Glutamatergic neuron (in vitro differentiated cells): ENCODE results near the gene TSEN54. TPM values are rescaled to one million over a fixed set of nuclear protein-coding genes. Genes with fewer than 3 reads are reported as not detected.

Source experiments
- DNase-seq: peaks from one replicate; pipeline ENCODE4 v3.0.0; 2022
- H3K27ac Mint-ChIP-seq: one replicate; pipeline ENCODE4 v1.8.0; 2020; ENCODE audit warnings: mild to moderate bottlenecking, mixed read lengths, inconsistent platforms; ENCODE audit not compliant: unreplicated experiment
- H3K27me3 Mint-ChIP-seq: one replicate; pipeline ENCODE4 v1.8.0; 2020; ENCODE audit warnings: mild to moderate bottlenecking, moderate library complexity, mixed read lengths, inconsistent platforms; ENCODE audit not compliant: unreplicated experiment
- H3K36me3 Mint-ChIP-seq: one replicate; pipeline ENCODE4 v1.8.0; 2020; ENCODE audit warnings: mild to moderate bottlenecking, mixed read lengths, inconsistent platforms; ENCODE audit not compliant: unreplicated experiment
- H3K4me1 Mint-ChIP-seq: one replicate; pipeline ENCODE4 v1.8.0; 2020; ENCODE audit warnings: mild to moderate bottlenecking, low read depth, mixed read lengths, inconsistent platforms; ENCODE audit not compliant: unreplicated experiment
- H3K4me3 Mint-ChIP-seq: one replicate; pipeline ENCODE4 v1.8.0; 2020; ENCODE audit warnings: mild to moderate bottlenecking, mixed read lengths, inconsistent platforms; ENCODE audit not compliant: unreplicated experiment
- H3K9me3 Mint-ChIP-seq: one replicate; pipeline ENCODE4 v1.8.0; 2020; ENCODE audit warnings: mild to moderate bottlenecking, moderate library complexity, mixed read lengths, inconsistent platforms; ENCODE audit not compliant: unreplicated experiment
- CTCF ChIP-seq: fragments of 200-600 bp; sonication (generic); IDR thresholded peaks from one replicate; pipeline ENCODE4 v1.5.0; 2021; ENCODE audit not compliant: partially characterized antibody, unreplicated experiment
- total RNA-seq: library from RNA; stranded (reverse); fragmentation: NEBNext Ultra II Directional; extraction: Animal tissue kit (Norgen Biotek cat#: 25700); gene quantifications from one replicate; pipeline ENCODE4 v1.2.1, GENCODE V29; 2021; ENCODE audit not compliant: unreplicated experiment

TSEN54 gene
- total RNA-seq, 1 donor from 2014 or later = 26.6 TPM

GRCh38 chr17:75553295-75554110 lies 37.2 kb downstream of the TSEN54 start:
- H3K4me1 Mint-ChIP-seq = no peaks in the 10 kb centered on the region
- no peaks in the 10 kb centered on the region for H3K27me3 Mint-ChIP-seq
- no peak for TF ChIP-seq CTCF
- no peak for DNase-seq
- H3K27ac Mint-ChIP-seq = no peak overlapping the region
- no peaks in the 10 kb centered on the region for H3K9me3 Mint-ChIP-seq
- H3K4me3 Mint-ChIP-seq = no peak overlapping the region
- H3K36me3 Mint-ChIP-seq = no peaks in the 10 kb centered on the region

GRCh38 chr17:75555679-75556153 lies 39.4 kb downstream of the TSEN54 start:
- Mint-ChIP-seq H3K4me1 (no peaks in the 10 kb centered on the region), H3K27ac (no peak overlapping the region), H3K27me3 (peaks cover 2% of the 10 kb centered on the region), H3K36me3 (no peaks in the 10 kb centered on the region), H3K9me3 (no peaks in the 10 kb centered on the region), H3K4me3 (no peak overlapping the region)
- DNase-seq = no peak
- no peak for TF ChIP-seq CTCF

GRCh38 chr17:75557075-75557851 lies 40.9 kb downstream of the TSEN54 start:
- Mint-ChIP-seq H3K9me3 (no peaks in the 10 kb centered on the region), H3K4me3 (no peak overlapping the region), H3K27ac (no peak overlapping the region), H3K4me1 (no peaks in the 10 kb centered on the region), H3K36me3 (no peaks in the 10 kb centered on the region), H3K27me3 (peaks cover 2% of the 10 kb centered on the region)
- no peak for TF ChIP-seq CTCF
- no peak for DNase-seq

- H3K27me3 Mint-ChIP-seq = peaks cover 2% of the 10 kb centered on the region
- H3K4me1 Mint-ChIP-seq = no peaks in the 10 kb centered on the region
- H3K9me3 Mint-ChIP-seq = no peaks in the 10 kb centered on the region
- H3K4me3 Mint-ChIP-seq = no peak overlapping the region
- no peaks in the 10 kb centered on the region for H3K36me3 Mint-ChIP-seq
- DNase-seq = no peak
- no peak for TF ChIP-seq CTCF
- no peak overlapping the region for H3K27ac Mint-ChIP-seq
These were observed 41.7 kb downstream of the TSEN54 start for GRCh38 chr17:75557852-75558665.
